ENCODE results near the gene FOXJ1.

Gene FOXJ1

GRCh38 chr17:76123749-76124581, 17.1 kb downstream of the FOXJ1 start:
- no peak for DNase-seq

GRCh38 chr17:76123191-76123499, 17.9 kb downstream of the FOXJ1 start:
- DNase-seq: no peak

GRCh38 chr17:76122431-76123190, 18.4 kb downstream of the FOXJ1 start:
- peak; percentile 7 for DNase-seq

- no peak for DNase-seq
These were observed 19.1 kb downstream of the FOXJ1 start for GRCh38 chr17:76121932-76122430.

GRCh38 chr17:76120658-76121008, 20.4 kb downstream of the FOXJ1 start:
- DNase-seq: no peak

- no peak for DNase-seq
These were observed 21.4 kb downstream of the FOXJ1 start for GRCh38 chr17:76119409-76120371.

GRCh38 chr17:76115138-76115754, 25.8 kb downstream of the FOXJ1 start:
- no peak for DNase-seq

GRCh38 chr17:76111956-76112355, 29.1 kb downstream of the FOXJ1 start:
- no peak for DNase-seq

GRCh38 chr17:76107509-76107908, 33.5 kb downstream of the FOXJ1 start:
- peak; percentile 18 for DNase-seq

- no peak for DNase-seq
These were observed 34.3 kb downstream of the FOXJ1 start for GRCh38 chr17:76106703-76107102.

- DNase-seq: no peak
These were observed 36.2 kb downstream of the FOXJ1 start for GRCh38 chr17:76104896-76105231.

GRCh38 chr17:76104140-76104895, 36.7 kb downstream of the FOXJ1 start:
- no peak for DNase-seq

GRCh38 chr17:76103274-76104139, 37.5 kb downstream of the FOXJ1 start, which contains the start of gene EXOC7:
Gene EXOC7, minus strand, starts transcription at chr17:76103787. Its CDS starts 95 bp downstream, at chr17:76103692.
- peak; percentile 96 for DNase-seq

GRCh38 chr17:76102944-76103273, 38.1 kb downstream of the FOXJ1 start:
- DNase-seq: no peak

GRCh38 chr17:76097716-76098295, 43.2 kb downstream of the FOXJ1 start:
- DNase-seq: no peak

GRCh38 chr17:76095943-76096342, 45.1 kb downstream of the FOXJ1 start:
- no peak for DNase-seq

- DNase-seq: no peak
These were observed 47.0 kb downstream of the FOXJ1 start for GRCh38 chr17:76094046-76094445.

- no peak for DNase-seq
These were observed 48.3 kb downstream of the FOXJ1 start for GRCh38 chr17:76092526-76093413.

- no peak for DNase-seq
These were observed 49.3 kb downstream of the FOXJ1 start for GRCh38 chr17:76091526-76092286.
